Natural killer cell (primary cell): Measurements from ENCODE around the gene TOR1AIP2. TPM values are rescaled to one million over a fixed set of nuclear protein-coding genes. Genes with fewer than 3 reads are reported as not detected.

Experiments used
- ATAC-seq, 3 donors: fragments of 150-1000 bp in 2 of 3; fragments of 200-7000 bp in 1 of 3; cut with Tn5 transposase; 1 replicate in 1 of 3; 2 replicates in 2 of 3; pipeline ENCODE4 v1.10.0; 2021; ENCODE audit warnings: mild to moderate bottlenecking in 2 of 3, moderate library complexity in 2 of 3
- DNase-seq, 2 donors: peaks; one replicate each; pipeline versions ENCODE4 v3.0.0 to v3.0.0-alpha.2; 2013 to 2021; ENCODE audit warnings: mixed read lengths in 1 of 2
- H3K27ac ChIP-seq: one replicate; pipeline ENCODE4 v1.5.1; 2013; ENCODE audit warnings: mild to moderate bottlenecking, low read length
- H3K27me3 ChIP-seq: one replicate; pipeline ENCODE4 v1.6.1; 2013; ENCODE audit warnings: low read length; ENCODE audit not compliant: control insufficient read depth, insufficient read depth
- H3K36me3 ChIP-seq: one replicate; pipeline ENCODE4 v1.6.1; 2013; ENCODE audit warnings: low read length; ENCODE audit not compliant: control insufficient read depth, insufficient read depth
- H3K4me1 ChIP-seq: one replicate; pipeline ENCODE4 v1.6.1; 2013; ENCODE audit warnings: low read length; ENCODE audit not compliant: control insufficient read depth, insufficient read depth
- H3K4me3 ChIP-seq: one replicate; pipeline ENCODE4 v1.5.1; 2013; ENCODE audit warnings: low read length
- H3K9me3 ChIP-seq: one replicate; pipeline ENCODE4 v1.6.1; 2013; ENCODE audit warnings: low read length; ENCODE audit not compliant: control insufficient read depth, insufficient read depth
- H3K27ac Mint-ChIP-seq, 2 donors: one replicate each; pipeline ENCODE4 v1.8.0; 2022; ENCODE audit warnings: mild to moderate bottlenecking in 2 of 2, mixed read lengths in 2 of 2, moderate library complexity in 1 of 2
- H3K27me3 Mint-ChIP-seq, 2 donors: one replicate each; pipeline ENCODE4 v1.8.0; 2022; ENCODE audit warnings: low read depth in 2 of 2, mixed read lengths in 2 of 2
- H3K36me3 Mint-ChIP-seq: one replicate; pipeline ENCODE4 v1.8.0; 2022; ENCODE audit warnings: mixed read lengths
- H3K4me1 Mint-ChIP-seq, 2 donors: one replicate each; pipeline ENCODE4 v1.8.0; 2022; ENCODE audit warnings: mixed read lengths in 2 of 2
- H3K4me3 Mint-ChIP-seq: one replicate; pipeline ENCODE4 v1.8.0; 2022; ENCODE audit warnings: mild to moderate bottlenecking, moderate library complexity, mixed read lengths
- H3K9me3 Mint-ChIP-seq, 2 donors: one replicate each; pipeline ENCODE4 v1.8.0; 2022; ENCODE audit warnings: mixed read lengths in 2 of 2
- WGBS: methylation state at CpG from one replicate; pipeline ENCODE4 v1.1.7; 2013; ENCODE audit warnings: missing lambda C conversion rate; ENCODE audit not compliant: insufficient coverage; 5-methylcytosine and 5-hydroxymethylcytosine counted together
- intact Hi-C: fragments of 100-400 bp; cut with micrococcal nuclease; formaldehyde crosslinking; loops from one replicate; pipeline ENCODE4 v1.14.2; 2022
- total RNA-seq, 4 donors: library from RNA; stranded (reverse); fragments of 120-200 nt in 1 of 4; gene quantifications; one replicate each; pipeline versions ENCODE4 v1.2.3 to v1.2.4, GENCODE V29; 2013 to 2022
- TF ChIP-seq, protein P1 (sequence below): fragments of 200-600 bp; IDR thresholded peaks from one replicate; pipeline ENCODE4 v1.8.0; 2022; ENCODE audit warnings: antibody characterized with exemption

TOR1AIP2 gene
- total RNA-seq, 3 donors from 2014 or later (not counting 1 experiment from before 2014, with no cell fraction given), result 68.6 to 74.2 (median 71.7) TPM

GRCh38 chr1:179875596-179876299 lies 1.9 kb downstream of the TOR1AIP2 start:
- H3K4me1 Mint-ChIP-seq, result peaks cover 42% of the 10 kb centered on the region in 2 donors
- no peak overlapping the region for H3K27ac Mint-ChIP-seq
- peaks cover 7% of the 10 kb centered on the region for H3K36me3 Mint-ChIP-seq
- 100% methylated on average over 2 of the region's 4 CpGs for WGBS
- Histone ChIP-seq H3K27ac (no peak overlapping the region), H3K9me3 (no peaks in the 10 kb centered on the region), H3K27me3 (no peaks in the 10 kb centered on the region), H3K36me3 (peaks cover 4% of the 10 kb centered on the region), H3K4me1 (peaks cover 9% of the 10 kb centered on the region), H3K4me3 (no peak overlapping the region)
- no peaks in the 10 kb centered on the region for H3K9me3 Mint-ChIP-seq
- TF ChIP-seq, protein P1, sequence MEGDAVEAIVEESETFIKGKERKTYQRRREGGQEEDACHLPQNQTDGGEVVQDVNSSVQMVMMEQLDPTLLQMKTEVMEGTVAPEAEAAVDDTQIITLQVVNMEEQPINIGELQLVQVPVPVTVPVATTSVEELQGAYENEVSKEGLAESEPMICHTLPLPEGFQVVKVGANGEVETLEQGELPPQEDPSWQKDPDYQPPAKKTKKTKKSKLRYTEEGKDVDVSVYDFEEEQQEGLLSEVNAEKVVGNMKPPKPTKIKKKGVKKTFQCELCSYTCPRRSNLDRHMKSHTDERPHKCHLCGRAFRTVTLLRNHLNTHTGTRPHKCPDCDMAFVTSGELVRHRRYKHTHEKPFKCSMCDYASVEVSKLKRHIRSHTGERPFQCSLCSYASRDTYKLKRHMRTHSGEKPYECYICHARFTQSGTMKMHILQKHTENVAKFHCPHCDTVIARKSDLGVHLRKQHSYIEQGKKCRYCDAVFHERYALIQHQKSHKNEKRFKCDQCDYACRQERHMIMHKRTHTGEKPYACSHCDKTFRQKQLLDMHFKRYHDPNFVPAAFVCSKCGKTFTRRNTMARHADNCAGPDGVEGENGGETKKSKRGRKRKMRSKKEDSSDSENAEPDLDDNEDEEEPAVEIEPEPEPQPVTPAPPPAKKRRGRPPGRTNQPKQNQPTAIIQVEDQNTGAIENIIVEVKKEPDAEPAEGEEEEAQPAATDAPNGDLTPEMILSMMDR, result no peak
- H3K4me3 Mint-ChIP-seq, result peak overlapping the region; percentile 35
- DNase-seq (no peak), ATAC-seq (no peak)
- intact Hi-C loops, result no loop called here
- no peaks in the 10 kb centered on the region for H3K27me3 Mint-ChIP-seq

DNA sequence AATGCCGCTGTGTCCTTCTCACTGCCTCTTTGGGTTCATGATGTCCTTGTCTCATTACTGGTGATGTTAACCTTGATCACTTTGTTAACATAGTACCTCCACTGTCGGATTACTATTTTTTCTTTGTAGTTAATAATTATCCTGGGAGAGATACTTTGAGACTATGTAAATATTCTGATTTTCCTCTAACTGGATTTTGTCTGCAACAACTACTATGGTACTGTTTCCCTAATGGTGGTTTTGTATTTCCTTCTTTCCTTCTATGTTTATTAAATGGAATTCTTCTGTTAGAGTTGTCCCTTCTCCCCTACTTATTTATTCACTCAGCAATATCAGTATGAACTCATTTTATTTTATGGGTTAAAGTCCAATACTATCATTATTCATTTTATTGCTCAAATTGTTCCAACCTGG lies 4.2 kb downstream of the TOR1AIP2 start:
- Histone ChIP-seq H3K4me1 (peaks cover 9% of the 10 kb centered on the region), H3K27ac (no peak overlapping the region), H3K4me3 (no peak overlapping the region), H3K36me3 (peaks cover 6% of the 10 kb centered on the region), H3K27me3 (no peaks in the 10 kb centered on the region), H3K9me3 (no peaks in the 10 kb centered on the region)
- peak overlapping the region in 1 of 2 donors; percentile 6 for H3K27ac Mint-ChIP-seq
- intact Hi-C loops, result no loop called here
- no peak for DNase-seq
- TF ChIP-seq, protein P1, result no peak
- peaks cover 7% of the 10 kb centered on the region for H3K36me3 Mint-ChIP-seq
- peaks cover 42% of the 10 kb centered on the region in 2 donors for H3K4me1 Mint-ChIP-seq
- ATAC-seq, result no peak
- no peak overlapping the region for H3K4me3 Mint-ChIP-seq
- no peaks in the 10 kb centered on the region for H3K9me3 Mint-ChIP-seq
- H3K27me3 Mint-ChIP-seq, result no peaks in the 10 kb centered on the region
- 92% methylated on average over 1 of the region's 2 CpGs for WGBS

DNA sequence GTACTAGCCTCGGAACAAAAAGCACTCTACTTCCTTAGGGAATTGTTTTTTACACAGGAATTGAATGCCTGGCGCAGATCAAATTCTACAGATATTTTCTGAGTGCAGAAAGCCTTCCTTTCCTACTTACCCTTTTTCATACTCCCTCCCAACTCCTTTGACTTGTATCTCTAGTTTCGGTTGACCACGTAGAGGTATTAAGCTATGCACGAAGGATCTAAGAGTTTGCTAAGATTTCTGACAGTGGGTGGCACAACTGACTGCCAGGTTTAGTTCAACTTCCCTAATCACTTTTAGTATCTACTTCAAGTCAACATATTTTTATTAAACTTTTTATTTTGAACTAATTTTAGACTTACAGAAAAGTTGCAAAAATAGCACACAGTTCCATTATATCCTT lies 5.0 kb downstream of the TOR1AIP2 start:
- peak overlapping the region in 1 of 2 donors; percentile 3 for H3K27ac Mint-ChIP-seq

More for the DNA sequence above, 5.0 kb downstream of the TOR1AIP2 start:
- TF ChIP-seq, protein P1, result no peak
- Histone ChIP-seq H3K4me1 (peaks cover 5% of the 10 kb centered on the region), H3K4me3 (no peak overlapping the region), H3K27me3 (no peaks in the 10 kb centered on the region), H3K36me3 (peaks cover 11% of the 10 kb centered on the region), H3K9me3 (no peaks in the 10 kb centered on the region), H3K27ac (no peak overlapping the region)
- intact Hi-C loops, result no loop called here
- no peaks in the 10 kb centered on the region for H3K27me3 Mint-ChIP-seq
- peaks cover 7% of the 10 kb centered on the region for H3K36me3 Mint-ChIP-seq
- no peaks in the 10 kb centered on the region for H3K9me3 Mint-ChIP-seq
- H3K4me1 Mint-ChIP-seq, result peaks cover 45% of the 10 kb centered on the region in 2 donors
- DNase-seq (no peak), ATAC-seq (no peak)
- WGBS, result 71% methylated on average over 5 of the region's 5 CpGs
- H3K4me3 Mint-ChIP-seq, result no peak overlapping the region
